ENCODE data around the gene ZNF333.

ZNF333 gene

GRCh38 chr19:14695471-14695870 lies 5.6 kb downstream of the ZNF333 start:
- H3K27ac ChIP-seq: no peak overlapping the region
- TF ChIP-seq ZFX (IDR thresholded peaks at IDR 0.05) (no peak), CTCF (conservative IDR thresholded peaks at IDR 0.05) (no peak)

GRCh38 chr19:14699641-14700040 lies 9.8 kb downstream of the ZNF333 start:
- TF ChIP-seq CTCF (conservative IDR thresholded peaks at IDR 0.05) (no peak), ZFX (IDR thresholded peaks at IDR 0.05) (no peak)
- no peak overlapping the region for H3K27ac ChIP-seq

- no peak overlapping the region for H3K27ac ChIP-seq
- TF ChIP-seq CTCF (conservative IDR thresholded peaks at IDR 0.05) (no peak), ZFX (IDR thresholded peaks at IDR 0.05) (no peak)
These were observed 11.0 kb downstream of the ZNF333 start for GRCh38 chr19:14700711-14701375.

- TF ChIP-seq ZFX (IDR thresholded peaks at IDR 0.05) (no peak), CTCF (conservative IDR thresholded peaks at IDR 0.05) (no peak)
- no peak overlapping the region for H3K27ac ChIP-seq
These were observed 14.0 kb downstream of the ZNF333 start for GRCh38 chr19:14703833-14704232.

- no peak overlapping the region for H3K27ac ChIP-seq
- no peak for TF ChIP-seq CTCF (conservative IDR thresholded peaks at IDR 0.05)
- TF ChIP-seq ZFX (IDR thresholded peaks at IDR 0.05): no peak
These were observed 14.6 kb downstream of the ZNF333 start for GRCh38 chr19:14704450-14704849.

- no peak for TF ChIP-seq ZFX (IDR thresholded peaks at IDR 0.05)
- TF ChIP-seq CTCF (conservative IDR thresholded peaks at IDR 0.05): no peak
- H3K27ac ChIP-seq: no peak overlapping the region
These were observed 26.0 kb downstream of the ZNF333 start for GRCh38 chr19:14715841-14716240.

- TF ChIP-seq CTCF (conservative IDR thresholded peaks at IDR 0.05) (no peak), ZFX (IDR thresholded peaks at IDR 0.05) (no peak)
- no peak overlapping the region for H3K27ac ChIP-seq
These were observed 28.8 kb downstream of the ZNF333 start for GRCh38 chr19:14718522-14719116.
